Measurements from ENCODE around the gene BCAR1. TPM values are rescaled to one million over a fixed set of nuclear protein-coding genes. Genes with fewer than 3 reads are reported as not detected.

Gene BCAR1
- total and polyA plus RNA-seq, 8 donors, result 30.1 to 66.7 (median 48.9) TPM

DNA sequence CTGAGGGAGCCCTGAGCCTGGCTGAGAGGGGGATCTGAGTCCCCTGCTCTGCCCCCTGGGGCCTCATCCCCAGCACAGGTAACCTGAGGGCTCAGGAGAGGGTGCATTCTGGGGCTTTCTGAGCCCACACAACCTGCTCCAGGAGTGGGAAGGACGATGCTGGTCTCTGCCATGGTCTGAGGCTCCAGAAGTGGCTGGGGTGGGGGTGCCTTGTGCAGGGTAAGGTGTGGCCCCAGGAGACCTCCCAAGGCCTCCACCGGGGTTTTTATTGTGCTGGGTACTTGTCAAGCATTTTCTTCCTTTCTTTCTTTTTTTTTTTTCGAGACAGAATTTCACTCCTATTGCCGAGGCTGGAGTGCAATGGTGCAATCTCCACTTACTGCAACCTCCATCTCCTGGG lies 32.3 kb downstream of the BCAR1 start:
- Histone ChIP-seq H3K9me3 (no peaks in the 10 kb centered on the region), H3K36me3 (peaks cover 0 to 4% (median 0%) of the 10 kb centered on the region in 3 donors), H3K4me1 (peaks cover 4 to 11% (median 11%) of the 10 kb centered on the region in 3 donors), H3K27ac (peak overlapping the region; percentile 86 to 98 (median 91)), H3K27me3 (no peaks in the 10 kb centered on the region), H3K4me3 (peak overlapping the region; percentile 11 to 60 (median 46))
- no peak for DNase-seq
- peak; percentile 0 to 13 (median 2) for ATAC-seq
- intact Hi-C loops (cut with DNase I), result no loop called here
- WGBS, 2 donors, result 28 to 40% methylated on average over 4 of the region's 4 CpGs
- no peak for TF ChIP-seq CTCF (IDR thresholded peaks at IDR 0.05)
- FAIRE-seq, result no peak

GRCh38 chr16:75218256-75219076 lies 33.0 kb downstream of the BCAR1 start, which contains the start of gene CTRB1:
TSS of gene CTRB1 (plus strand) at chr16:75218988. CDS start at chr16:75219008, 20 bp downstream.
- 42 to 51% methylated on average over 18 to 19 of the region's 19 CpGs for WGBS, 2 donors
- DNase-seq, result peak; percentile 93 to 99 (median 98)
- H3K27ac ChIP-seq, result peak within 1 kb of the TSS; percentile 86 to 98 (median 91)

DNA sequence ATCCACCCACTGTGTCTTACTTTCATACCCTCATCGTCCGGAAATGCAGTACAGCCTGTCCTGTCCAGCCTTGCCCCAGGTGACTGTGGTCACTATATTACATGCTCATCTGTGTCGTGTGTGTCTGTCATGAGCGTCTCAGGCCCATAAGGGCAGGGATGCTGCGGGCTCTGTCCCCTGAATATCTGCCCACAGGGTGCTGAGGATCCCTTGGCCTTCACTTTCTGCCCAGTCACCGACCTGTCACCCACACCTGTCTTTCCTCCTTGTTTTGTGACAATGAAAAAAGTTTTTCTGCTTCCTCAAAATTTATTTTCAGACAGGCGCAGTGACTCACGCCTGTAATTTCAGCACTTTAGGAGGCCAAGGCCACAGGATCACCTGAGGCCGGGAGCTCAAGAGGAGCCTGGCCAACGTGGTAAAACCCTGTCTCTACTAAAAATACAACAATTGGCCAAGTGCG lies 34.0 kb downstream of the BCAR1 start:
- peak; percentile 47 to 66 (median 54) for ATAC-seq
- Histone ChIP-seq H3K4me1 (peaks cover 4 to 14% (median 11%) of the 10 kb centered on the region in 3 donors), H3K27ac (peak overlapping the region; percentile 86 to 98 (median 91)), H3K9me3 (no peaks in the 10 kb centered on the region), H3K4me3 (peak overlapping the region in 1 of 4 donors; percentile 60), H3K27me3 (no peaks in the 10 kb centered on the region), H3K36me3 (peaks cover 0 to 4% (median 0%) of the 10 kb centered on the region in 3 donors)
- intact Hi-C loops (cut with DNase I), result no loop called here
- WGBS, 2 donors, result 34 to 40% methylated on average over 11 of the region's 11 CpGs
- TF ChIP-seq CTCF (IDR thresholded peaks at IDR 0.05), result no peak
- DNase-seq, result peak in 5 of 6 donors; percentile 61 to 87 (median 80)
- no peak for FAIRE-seq

More at GRCh38 chr16:75218256-75219076, 33.0 kb downstream of the BCAR1 start, which contains the start of gene CTRB1:
- H3K9me3 ChIP-seq, result no peaks in the 10 kb centered on the region
- H3K27me3 ChIP-seq, result no peaks in the 10 kb centered on the region
- TF ChIP-seq CTCF (IDR thresholded peaks at IDR 0.05), result no peak
- peaks cover 4 to 11% (median 11%) of the 10 kb centered on the region in 3 donors for H3K4me1 ChIP-seq
- intact Hi-C loops (cut with DNase I), result no loop called here
- peaks cover 0 to 4% (median 0%) of the 10 kb centered on the region in 3 donors for H3K36me3 ChIP-seq
- ATAC-seq, result peak; percentile 53 to 65 (median 60)
- FAIRE-seq, result no peak
- peak within 1 kb of the TSS; percentile 11 to 60 (median 46) for H3K4me3 ChIP-seq

DNA sequence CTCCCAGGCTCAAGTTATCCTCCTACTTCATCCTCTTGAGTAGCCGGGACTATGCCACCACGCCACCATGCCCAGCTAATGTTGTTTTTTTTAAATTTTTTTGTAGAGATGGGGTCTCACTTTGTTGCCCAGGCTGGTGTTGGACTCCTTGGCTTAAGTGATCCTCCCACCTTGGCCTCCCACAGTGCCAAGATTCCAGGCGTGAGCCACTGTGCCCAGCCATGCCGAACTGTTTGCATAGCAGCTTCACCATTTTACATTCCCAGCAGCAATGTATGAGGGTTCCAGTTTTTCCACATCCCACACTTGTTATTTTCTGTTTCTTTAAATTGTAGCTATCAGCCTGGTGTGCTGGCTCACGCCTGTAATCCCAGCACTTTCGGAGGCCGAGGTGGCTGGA lies 34.8 kb downstream of the BCAR1 start:
- WGBS, 2 donors, result 49 to 54% methylated on average over 7 of the region's 7 CpGs
- peaks cover 0 to 4% (median 0%) of the 10 kb centered on the region in 3 donors for H3K36me3 ChIP-seq
- DNase-seq, result peak in 1 of 6 donors; percentile 48
- H3K4me1 ChIP-seq, result peaks cover 4 to 15% (median 11%) of the 10 kb centered on the region in 3 donors
- no peaks in the 10 kb centered on the region for H3K9me3 ChIP-seq
- TF ChIP-seq CTCF (IDR thresholded peaks at IDR 0.05), result no peak
- H3K27ac ChIP-seq, result peak overlapping the region; percentile 86 to 98 (median 91)
- no peak for FAIRE-seq
- H3K27me3 ChIP-seq, result no peaks in the 10 kb centered on the region
- ATAC-seq, result peak in 1 of 4 donors; percentile 0
- intact Hi-C loops (cut with DNase I), result no loop called here
- H3K4me3 ChIP-seq, result peak overlapping the region in 1 of 4 donors; percentile 60

Measured in pancreas (tissue), 10 donors.